Measurements from ENCODE around the gene PCBP3.

DNA sequence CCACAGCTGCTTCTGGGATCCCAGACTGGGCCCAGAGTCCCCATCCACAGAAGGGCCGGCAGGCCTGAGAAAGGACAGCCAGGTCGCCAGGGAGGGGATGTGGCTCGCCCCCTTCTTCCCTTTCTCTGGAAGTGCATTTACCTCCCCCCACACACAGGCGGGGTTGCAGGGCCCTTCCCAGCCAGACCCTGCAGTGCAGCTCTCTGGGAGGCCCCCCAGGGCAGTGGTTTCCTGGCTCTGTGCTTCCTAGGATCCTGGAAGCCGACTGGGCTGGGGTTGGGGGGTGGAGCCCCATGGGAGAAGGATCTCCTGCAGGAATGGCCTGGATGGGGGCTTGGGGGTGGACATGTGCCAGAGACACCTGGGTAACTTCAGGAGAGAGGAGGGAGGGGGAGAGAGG, 333.9 kb downstream of the PCBP3 start:
- TF ChIP-seq, protein P1, sequence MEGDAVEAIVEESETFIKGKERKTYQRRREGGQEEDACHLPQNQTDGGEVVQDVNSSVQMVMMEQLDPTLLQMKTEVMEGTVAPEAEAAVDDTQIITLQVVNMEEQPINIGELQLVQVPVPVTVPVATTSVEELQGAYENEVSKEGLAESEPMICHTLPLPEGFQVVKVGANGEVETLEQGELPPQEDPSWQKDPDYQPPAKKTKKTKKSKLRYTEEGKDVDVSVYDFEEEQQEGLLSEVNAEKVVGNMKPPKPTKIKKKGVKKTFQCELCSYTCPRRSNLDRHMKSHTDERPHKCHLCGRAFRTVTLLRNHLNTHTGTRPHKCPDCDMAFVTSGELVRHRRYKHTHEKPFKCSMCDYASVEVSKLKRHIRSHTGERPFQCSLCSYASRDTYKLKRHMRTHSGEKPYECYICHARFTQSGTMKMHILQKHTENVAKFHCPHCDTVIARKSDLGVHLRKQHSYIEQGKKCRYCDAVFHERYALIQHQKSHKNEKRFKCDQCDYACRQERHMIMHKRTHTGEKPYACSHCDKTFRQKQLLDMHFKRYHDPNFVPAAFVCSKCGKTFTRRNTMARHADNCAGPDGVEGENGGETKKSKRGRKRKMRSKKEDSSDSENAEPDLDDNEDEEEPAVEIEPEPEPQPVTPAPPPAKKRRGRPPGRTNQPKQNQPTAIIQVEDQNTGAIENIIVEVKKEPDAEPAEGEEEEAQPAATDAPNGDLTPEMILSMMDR (IDR thresholded peaks at IDR 0.05) = no peak
- TF ChIP-seq POLR2A (IDR thresholded peaks at IDR 0.05) = peak in 1 of 2 donors; percentile 19
